Lower leg skin (tissue), 3 donors: ENCODE data around the gene UBASH3B.

Source experiments
- POLR2A ChIP-seq, 2 donors: fragments of 450-650 bp; IDR thresholded peaks; one replicate each; pipeline ENCODE4 v1.6.1; 2016 to 2017; ENCODE audit warnings: antibody characterized with exemption in 2 of 2, mild to moderate bottlenecking in 1 of 2, moderate library complexity in 1 of 2
- TF ChIP-seq, protein P1 (sequence below), 3 donors: fragments of 450-650 bp; IDR thresholded peaks; one replicate each; pipeline ENCODE4 v1.5.1; 2016; ENCODE audit warnings: antibody characterized with exemption in 3 of 3, mild to moderate bottlenecking in 3 of 3, moderate library complexity in 2 of 3

DNA sequence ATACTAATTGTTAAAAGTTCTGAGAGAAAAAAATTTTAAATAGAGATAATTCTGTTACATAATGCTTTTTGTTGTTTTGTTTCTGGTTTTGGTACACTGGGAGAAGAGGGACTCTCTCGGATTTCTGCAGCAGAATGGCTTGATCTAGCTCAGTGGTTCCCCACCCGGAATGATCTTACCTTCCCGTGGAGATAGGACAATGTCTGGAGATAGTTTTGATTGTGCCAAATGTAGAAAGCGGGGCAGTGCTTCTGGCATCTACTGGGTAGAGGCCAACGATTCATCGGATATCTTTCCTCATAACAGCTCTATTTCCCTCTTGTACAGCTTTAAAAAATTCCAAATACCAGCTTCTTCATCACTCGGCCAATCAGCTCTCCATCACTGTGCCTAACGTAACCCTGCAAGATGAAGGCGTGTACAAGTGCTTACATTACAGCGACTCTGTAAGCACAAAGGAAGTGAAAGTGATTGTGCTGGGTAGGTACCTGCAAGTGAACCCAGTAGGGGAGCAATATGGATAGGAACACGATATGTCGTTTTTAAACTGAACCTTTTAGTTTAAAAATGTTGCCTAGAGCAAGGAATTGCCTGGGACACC lies 195.9 kb downstream of the UBASH3B start:
- TF ChIP-seq POLR2A (IDR thresholded peaks at IDR 0.05), result no peak
- TF ChIP-seq, protein P1, sequence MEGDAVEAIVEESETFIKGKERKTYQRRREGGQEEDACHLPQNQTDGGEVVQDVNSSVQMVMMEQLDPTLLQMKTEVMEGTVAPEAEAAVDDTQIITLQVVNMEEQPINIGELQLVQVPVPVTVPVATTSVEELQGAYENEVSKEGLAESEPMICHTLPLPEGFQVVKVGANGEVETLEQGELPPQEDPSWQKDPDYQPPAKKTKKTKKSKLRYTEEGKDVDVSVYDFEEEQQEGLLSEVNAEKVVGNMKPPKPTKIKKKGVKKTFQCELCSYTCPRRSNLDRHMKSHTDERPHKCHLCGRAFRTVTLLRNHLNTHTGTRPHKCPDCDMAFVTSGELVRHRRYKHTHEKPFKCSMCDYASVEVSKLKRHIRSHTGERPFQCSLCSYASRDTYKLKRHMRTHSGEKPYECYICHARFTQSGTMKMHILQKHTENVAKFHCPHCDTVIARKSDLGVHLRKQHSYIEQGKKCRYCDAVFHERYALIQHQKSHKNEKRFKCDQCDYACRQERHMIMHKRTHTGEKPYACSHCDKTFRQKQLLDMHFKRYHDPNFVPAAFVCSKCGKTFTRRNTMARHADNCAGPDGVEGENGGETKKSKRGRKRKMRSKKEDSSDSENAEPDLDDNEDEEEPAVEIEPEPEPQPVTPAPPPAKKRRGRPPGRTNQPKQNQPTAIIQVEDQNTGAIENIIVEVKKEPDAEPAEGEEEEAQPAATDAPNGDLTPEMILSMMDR (IDR thresholded peaks at IDR 0.05), result no peak
